ENCODE data around the gene NOSTRIN. TPM values are rescaled to one million over a fixed set of nuclear protein-coding genes. Genes with fewer than 3 reads are reported as not detected.

The NOSTRIN gene
- total RNA-seq, 1 experiment from 2014 or later = 3.1 TPM

DNA sequence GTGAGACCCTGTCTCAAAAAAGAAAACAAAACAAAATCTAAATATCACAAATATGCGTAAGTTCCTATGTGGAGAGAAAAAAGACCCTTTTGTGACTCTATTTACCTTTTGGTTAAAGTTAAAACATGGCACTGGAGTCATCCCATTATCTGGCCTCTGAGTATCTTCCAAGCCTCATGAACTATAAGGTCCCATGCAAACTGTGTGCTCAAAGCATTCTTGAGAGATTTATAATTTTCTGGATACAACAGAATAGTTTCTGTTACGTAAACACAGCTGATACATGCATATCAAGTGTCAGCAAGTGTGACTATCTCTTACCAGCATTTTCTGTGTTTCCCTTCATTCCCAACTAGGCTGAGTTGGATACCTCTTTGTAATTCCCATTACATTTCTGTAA is 8.8 kb upstream of the NOSTRIN start:
- H3K4me3 ChIP-seq (replicated peaks in 1 of 2; ENCODE audit: low read depth in 1 of 2, low read length in 2 of 2) = no peak overlapping the region
- H4K20me1 ChIP-seq (ENCODE audit: insufficient read depth) = no peaks in the 10 kb centered on the region
- H3K36me3 ChIP-seq (ENCODE audit: control insufficient read depth in 1 of 2, insufficient read depth in 2 of 2, low read length in 2 of 2) = no peaks in the 10 kb centered on the region
- H3K4me2 ChIP-seq (ENCODE audit: low read length) = no peak overlapping the region
- H3K27me3 ChIP-seq (ENCODE audit: insufficient read depth, low read length) = no peaks in the 10 kb centered on the region
- ChIA-PET CTCF (no interaction called here), POLR2A (no interaction called here), RAD21 (ENCODE audit: low non-redundant PET in 1 of 2, low total read pairs in 2 of 2, uncharacterized antibody in 2 of 2, unreplicated experiment in 2 of 2) (no interaction called here)
- no peak overlapping the region for H3K9ac ChIP-seq (ENCODE audit: low read length)
- no TSS peak for BruUV-seq (replicated peaks)
- H3K27ac ChIP-seq (ENCODE audit: low read depth, low read length) = no peak overlapping the region
- no peaks in the 10 kb centered on the region for H3K9me3 ChIP-seq (ENCODE audit: control insufficient read depth in 1 of 2, insufficient read depth in 1 of 2, low read depth in 1 of 2, low read length in 2 of 2)
- TF ChIP-seq ZFX (IDR thresholded peaks at IDR 0.05) (no peak), POLR2A (IDR thresholded peaks at IDR 0.05; ENCODE audit: borderline replicate concordance, extremely low read depth, insufficient read depth, insufficient read length) (no peak)
- no peaks in the 10 kb centered on the region for H3K9me2 ChIP-seq (ENCODE audit: insufficient read depth)
- H3K4me1 ChIP-seq (ENCODE audit: control insufficient read depth in 1 of 2, insufficient read depth in 2 of 2, low read length in 2 of 2) = no peaks in the 10 kb centered on the region
- intact Hi-C loops (cut with micrococcal nuclease) = no loop called here
- DNase-seq (ENCODE audit: low read depth, low spot score) (no peak), ATAC-seq (no peak)
- no peaks in the 10 kb centered on the region for H3K79me2 ChIP-seq (ENCODE audit: insufficient read depth, low read length)
- H2AFZ ChIP-seq (ENCODE audit: low read depth, low read length, poor library complexity, severe bottlenecking) = no peak overlapping the region

GRCh38 chr2:168794968-168795367 is 7.5 kb upstream of the NOSTRIN start:
- TF ChIP-seq EZH2 (IDR thresholded peaks at IDR 0.05) = no peak
- no peak for TF ChIP-seq POLR2A (IDR thresholded peaks at IDR 0.05; ENCODE audit: borderline replicate concordance, extremely low read depth, insufficient read depth, insufficient read length)
- TF ChIP-seq CTCF (IDR thresholded peaks at IDR 0.05 in 2 of 3, conservative IDR thresholded peaks at IDR 0.05 in 1 of 3; ENCODE audit: borderline replicate concordance in 1 of 3, insufficient read depth in 1 of 3, low read depth in 2 of 3, low read length in 2 of 3) = no peak
- no peak for TF ChIP-seq EGR1 (IDR thresholded peaks at IDR 0.05; ENCODE audit: low read depth)
- TF ChIP-seq FOSL1 (IDR thresholded peaks at IDR 0.05; ENCODE audit: low read depth) = no peak
- no peak for TF ChIP-seq SP1 (IDR thresholded peaks at IDR 0.05; ENCODE audit: low read depth)
- no peak for TF ChIP-seq CEBPB (IDR thresholded peaks at IDR 0.05; ENCODE audit: low read depth)
- TF ChIP-seq CBX3 (IDR thresholded peaks at IDR 0.05; ENCODE audit: low read depth) = no peak
- no peak for TF ChIP-seq RAD21 (IDR thresholded peaks at IDR 0.05; ENCODE audit: low read depth)
- TF ChIP-seq POLR2AphosphoS5 (IDR thresholded peaks at IDR 0.05; ENCODE audit: low read depth, low read length) = no peak
- TF ChIP-seq ZBTB33 (IDR thresholded peaks at IDR 0.05; ENCODE audit: extremely low read depth, insufficient replicate concordance, low read length) = no peak
- no peak for TF ChIP-seq ATF3 (IDR thresholded peaks at IDR 0.05)
- no peak for TF ChIP-seq ZNF274 (IDR thresholded peaks at IDR 0.05; ENCODE audit: low read depth, low read length)
- TF ChIP-seq EZH2phosphoT487 (IDR thresholded peaks at IDR 0.05; ENCODE audit: borderline replicate concordance) = no peak
- CTCF ChIA-PET = no interaction called here
- POLR2A ChIA-PET = no interaction called here

More at GRCh38 chr2:168794968-168795367, 7.5 kb upstream of the NOSTRIN start:
- no peaks in the 10 kb centered on the region for H4K20me1 ChIP-seq (ENCODE audit: insufficient read depth)
- RAD21 ChIA-PET (ENCODE audit: low non-redundant PET in 1 of 2, low total read pairs in 2 of 2, uncharacterized antibody in 2 of 2, unreplicated experiment in 2 of 2) = no interaction called here
- no peak overlapping the region for H3K9ac ChIP-seq (ENCODE audit: low read length)
- no TSS peak for BruUV-seq (replicated peaks)
- H3K9me2 ChIP-seq (ENCODE audit: insufficient read depth) = no peaks in the 10 kb centered on the region
- H3K4me1 ChIP-seq (ENCODE audit: control insufficient read depth in 1 of 2, insufficient read depth in 2 of 2, low read length in 2 of 2) = no peaks in the 10 kb centered on the region
- ATAC-seq (no peak), DNase-seq (ENCODE audit: low read depth, low spot score) (no peak)
- H3K9me3 ChIP-seq (ENCODE audit: control insufficient read depth in 1 of 2, insufficient read depth in 1 of 2, low read depth in 1 of 2, low read length in 2 of 2) = no peaks in the 10 kb centered on the region
- no peaks in the 10 kb centered on the region for H3K27me3 ChIP-seq (ENCODE audit: insufficient read depth, low read length)
- intact Hi-C loops (cut with micrococcal nuclease) = no loop called here
- H3K27ac ChIP-seq (ENCODE audit: low read depth, low read length) = no peak overlapping the region
- no peak overlapping the region for H3K4me2 ChIP-seq (ENCODE audit: low read length)
- H3K79me2 ChIP-seq (ENCODE audit: insufficient read depth, low read length) = no peaks in the 10 kb centered on the region
- H2AFZ ChIP-seq (ENCODE audit: low read depth, low read length, poor library complexity, severe bottlenecking) = no peak overlapping the region
- no peak overlapping the region for H3K4me3 ChIP-seq (replicated peaks in 1 of 2; ENCODE audit: low read depth in 1 of 2, low read length in 2 of 2)
- no peaks in the 10 kb centered on the region for H3K36me3 ChIP-seq (ENCODE audit: control insufficient read depth in 1 of 2, insufficient read depth in 2 of 2, low read length in 2 of 2)

Measured in HCT116 (cell line).